HFFc6 (cell line): ENCODE results near the gene SREBF1. TPM values are rescaled to one million over a fixed set of nuclear protein-coding genes. Genes with fewer than 3 reads are reported as not detected.

ENCODE experiments used
- DNase-seq: peaks from one replicate; pipeline ENCODE4 v3.0.0-alpha.2; 2018
- H3K27ac Mint-ChIP-seq: 2 replicates; pipeline ENCODE4 v1.8.0; 2020; ENCODE audit warnings: mild to moderate bottlenecking, mixed read lengths
- H3K27me3 Mint-ChIP-seq: 2 replicates; pipeline ENCODE4 v1.8.0; 2021; ENCODE audit warnings: mild to moderate bottlenecking, moderate library complexity, mixed read lengths; ENCODE audit not compliant: insufficient read depth
- H3K36me3 Mint-ChIP-seq: 2 replicates; pipeline ENCODE4 v1.8.0; 2021; ENCODE audit warnings: low read depth, mixed read lengths
- H3K4me1 Mint-ChIP-seq: 2 replicates; pipeline ENCODE4 v1.8.0; 2020; ENCODE audit warnings: low read depth, mixed read lengths
- H3K4me3 Mint-ChIP-seq: 2 replicates; pipeline ENCODE4 v1.8.0; 2020; ENCODE audit warnings: mild to moderate bottlenecking, moderate library complexity, mixed read lengths
- H3K9me3 Mint-ChIP-seq: 2 replicates; pipeline ENCODE4 v1.8.0; 2020; ENCODE audit warnings: mild to moderate bottlenecking, mixed read lengths
- total RNA-seq, 6 experiments: library from RNA; stranded (reverse); fragmentation: NEBNext Ultra II Directional; extraction: Animal tissue kit (Norgen Biotek cat#: 25700); gene quantifications; 2 replicates in 1 of 6; 3 replicates in 5 of 6; pipeline ENCODE4 v1.2.3, GENCODE V29; 2021
- TF ChIP-seq, protein P1 (sequence below): fragments of 200-600 bp; sonication (generic); IDR thresholded peaks from 2 replicates; pipeline ENCODE4 v1.5.0; 2021; ENCODE audit warnings: antibody characterized with exemption, mild to moderate bottlenecking

Gene SREBF1
- total RNA-seq, 6 experiments from 2014 or later, result 34.9 to 51.7 (median 40.5) TPM

DNA sequence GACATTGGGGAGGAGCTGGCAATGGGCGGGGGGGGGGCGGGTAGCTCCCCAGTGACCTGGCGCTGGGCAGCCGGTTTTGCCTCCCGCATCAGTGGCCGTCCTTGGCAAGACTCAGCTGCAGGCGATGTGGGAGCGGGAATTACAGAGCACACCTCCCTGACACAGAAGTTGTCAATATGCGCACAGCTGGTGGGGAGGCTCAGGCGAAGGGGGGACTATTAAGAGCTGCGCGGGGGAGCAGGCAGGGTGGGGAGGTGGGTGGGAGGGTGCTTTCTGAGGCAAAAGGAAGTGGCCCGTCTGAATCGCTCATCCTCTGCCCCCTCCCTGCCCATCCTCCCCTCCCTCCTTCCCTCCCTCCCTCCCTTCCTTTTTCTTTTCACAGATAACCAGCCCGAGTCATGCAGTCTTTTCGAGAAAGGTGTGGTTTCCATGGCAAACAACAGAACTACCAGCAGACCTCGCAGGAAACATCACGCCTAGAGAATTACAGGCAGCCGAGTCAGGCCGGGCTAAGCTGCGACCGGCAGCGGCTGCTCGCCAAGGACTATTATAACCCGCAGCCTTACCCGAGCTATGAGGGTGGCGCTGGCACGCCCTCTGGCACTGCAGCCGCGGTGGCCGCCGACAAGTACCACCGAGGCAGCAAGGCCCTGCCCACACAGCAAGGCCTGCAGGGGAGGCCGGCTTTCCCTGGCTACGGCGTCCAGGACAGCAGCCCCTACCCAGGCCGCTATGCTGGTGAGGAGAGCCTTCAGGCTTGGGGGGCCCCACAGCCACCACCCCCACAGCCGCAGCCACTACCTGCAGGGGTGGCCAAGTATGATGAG, 44.0 kb downstream of the SREBF1 start:
- H3K4me1 Mint-ChIP-seq, result no peaks in the 10 kb centered on the region
- TF ChIP-seq, protein P1, sequence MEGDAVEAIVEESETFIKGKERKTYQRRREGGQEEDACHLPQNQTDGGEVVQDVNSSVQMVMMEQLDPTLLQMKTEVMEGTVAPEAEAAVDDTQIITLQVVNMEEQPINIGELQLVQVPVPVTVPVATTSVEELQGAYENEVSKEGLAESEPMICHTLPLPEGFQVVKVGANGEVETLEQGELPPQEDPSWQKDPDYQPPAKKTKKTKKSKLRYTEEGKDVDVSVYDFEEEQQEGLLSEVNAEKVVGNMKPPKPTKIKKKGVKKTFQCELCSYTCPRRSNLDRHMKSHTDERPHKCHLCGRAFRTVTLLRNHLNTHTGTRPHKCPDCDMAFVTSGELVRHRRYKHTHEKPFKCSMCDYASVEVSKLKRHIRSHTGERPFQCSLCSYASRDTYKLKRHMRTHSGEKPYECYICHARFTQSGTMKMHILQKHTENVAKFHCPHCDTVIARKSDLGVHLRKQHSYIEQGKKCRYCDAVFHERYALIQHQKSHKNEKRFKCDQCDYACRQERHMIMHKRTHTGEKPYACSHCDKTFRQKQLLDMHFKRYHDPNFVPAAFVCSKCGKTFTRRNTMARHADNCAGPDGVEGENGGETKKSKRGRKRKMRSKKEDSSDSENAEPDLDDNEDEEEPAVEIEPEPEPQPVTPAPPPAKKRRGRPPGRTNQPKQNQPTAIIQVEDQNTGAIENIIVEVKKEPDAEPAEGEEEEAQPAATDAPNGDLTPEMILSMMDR, result no peak
- H3K9me3 Mint-ChIP-seq, result no peaks in the 10 kb centered on the region
- H3K27me3 Mint-ChIP-seq, result peaks cover 4% of the 10 kb centered on the region
- H3K36me3 Mint-ChIP-seq, result peaks cover 5% of the 10 kb centered on the region; the same call in 1 of the 2 replicates
- no peak overlapping the region for H3K27ac Mint-ChIP-seq
- DNase-seq, result peak; percentile 36
- no peak overlapping the region for H3K4me3 Mint-ChIP-seq

DNA sequence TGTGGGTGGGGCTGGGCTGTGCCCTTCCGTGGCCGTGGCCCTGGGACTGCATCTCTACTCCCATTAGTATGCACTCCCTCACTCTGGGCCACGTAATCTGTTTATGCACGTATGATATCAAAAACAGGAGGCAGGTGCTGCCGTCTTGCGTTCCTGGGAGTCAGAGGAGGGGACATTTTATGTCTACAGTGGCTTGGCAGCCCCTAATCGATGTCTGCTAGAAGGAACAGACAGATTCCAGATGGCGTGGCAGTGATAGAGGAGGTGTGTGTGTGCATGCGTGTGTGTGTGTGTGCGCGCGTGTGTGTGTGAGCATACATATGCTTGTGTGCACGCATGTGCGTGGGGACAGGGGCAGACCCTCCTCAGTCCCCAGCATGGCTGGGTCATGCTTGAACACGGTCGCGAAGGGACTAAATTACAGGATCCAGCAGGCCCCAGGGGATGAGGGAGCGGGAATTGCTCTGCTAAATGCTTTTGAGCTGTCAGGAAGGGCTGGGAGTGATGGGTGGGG, 44.7 kb downstream of the SREBF1 start:
- TF ChIP-seq, protein P1, result no peak
- no peaks in the 10 kb centered on the region for H3K9me3 Mint-ChIP-seq
- no peaks in the 10 kb centered on the region for H3K4me1 Mint-ChIP-seq
- H3K4me3 Mint-ChIP-seq, result no peak overlapping the region
- no peaks in the 10 kb centered on the region; the same call in none of the 2 replicates for H3K27me3 Mint-ChIP-seq
- H3K27ac Mint-ChIP-seq, result no peak overlapping the region
- DNase-seq, result no peak
- peaks cover 5% of the 10 kb centered on the region; the same call in 1 of the 2 replicates for H3K36me3 Mint-ChIP-seq

DNA sequence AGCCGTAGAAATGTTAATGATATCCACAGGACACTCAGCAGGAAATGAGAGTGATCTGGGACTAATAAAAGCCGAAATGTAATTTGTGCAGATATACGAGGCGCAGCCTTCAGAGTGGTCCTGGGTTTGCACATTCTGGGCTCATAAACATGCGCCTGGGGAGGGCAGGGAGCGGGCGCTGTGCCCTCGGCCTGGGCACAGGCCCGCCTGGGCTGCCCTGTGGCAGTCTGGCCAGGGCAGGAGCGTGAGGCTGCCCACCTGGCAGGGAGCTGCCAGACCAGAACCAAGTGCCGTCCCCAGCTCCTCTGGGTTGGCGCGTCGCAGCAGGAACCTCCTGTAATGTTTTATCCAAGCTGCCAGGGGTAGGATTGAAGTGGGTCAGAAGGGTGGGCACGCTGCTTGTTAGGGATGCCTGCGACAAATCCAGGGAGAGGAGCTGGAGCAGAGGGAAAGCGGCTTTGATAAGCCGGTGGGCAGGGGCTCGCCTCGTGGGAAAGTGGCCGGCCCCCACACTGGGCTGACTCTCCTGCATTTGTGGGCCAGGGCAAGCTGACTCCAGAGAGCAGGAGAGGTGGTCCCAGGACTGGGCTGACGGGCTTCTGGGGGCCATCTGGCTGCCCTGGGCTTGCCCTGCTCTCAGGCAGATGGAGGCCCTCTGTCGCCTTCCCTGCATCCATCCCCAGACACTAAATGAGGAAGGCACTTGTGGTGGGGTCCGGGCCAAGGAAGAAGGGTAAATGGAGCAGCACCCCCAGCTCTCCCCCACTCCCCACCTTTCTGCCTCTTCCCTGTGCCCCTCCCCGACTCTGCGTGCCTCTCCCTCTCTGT, 45.9 kb downstream of the SREBF1 start:
- H3K4me1 Mint-ChIP-seq, result peaks cover 6% of the 10 kb centered on the region
- H3K36me3 Mint-ChIP-seq, result peaks cover 5% of the 10 kb centered on the region; the same call in 1 of the 2 replicates
- H3K27ac Mint-ChIP-seq, result no peak overlapping the region
- TF ChIP-seq, protein P1, result no peak
- no peaks in the 10 kb centered on the region for H3K9me3 Mint-ChIP-seq
- no peak for DNase-seq
- H3K4me3 Mint-ChIP-seq, result no peak overlapping the region
- H3K27me3 Mint-ChIP-seq, result peaks cover 3% of the 10 kb centered on the region

DNA sequence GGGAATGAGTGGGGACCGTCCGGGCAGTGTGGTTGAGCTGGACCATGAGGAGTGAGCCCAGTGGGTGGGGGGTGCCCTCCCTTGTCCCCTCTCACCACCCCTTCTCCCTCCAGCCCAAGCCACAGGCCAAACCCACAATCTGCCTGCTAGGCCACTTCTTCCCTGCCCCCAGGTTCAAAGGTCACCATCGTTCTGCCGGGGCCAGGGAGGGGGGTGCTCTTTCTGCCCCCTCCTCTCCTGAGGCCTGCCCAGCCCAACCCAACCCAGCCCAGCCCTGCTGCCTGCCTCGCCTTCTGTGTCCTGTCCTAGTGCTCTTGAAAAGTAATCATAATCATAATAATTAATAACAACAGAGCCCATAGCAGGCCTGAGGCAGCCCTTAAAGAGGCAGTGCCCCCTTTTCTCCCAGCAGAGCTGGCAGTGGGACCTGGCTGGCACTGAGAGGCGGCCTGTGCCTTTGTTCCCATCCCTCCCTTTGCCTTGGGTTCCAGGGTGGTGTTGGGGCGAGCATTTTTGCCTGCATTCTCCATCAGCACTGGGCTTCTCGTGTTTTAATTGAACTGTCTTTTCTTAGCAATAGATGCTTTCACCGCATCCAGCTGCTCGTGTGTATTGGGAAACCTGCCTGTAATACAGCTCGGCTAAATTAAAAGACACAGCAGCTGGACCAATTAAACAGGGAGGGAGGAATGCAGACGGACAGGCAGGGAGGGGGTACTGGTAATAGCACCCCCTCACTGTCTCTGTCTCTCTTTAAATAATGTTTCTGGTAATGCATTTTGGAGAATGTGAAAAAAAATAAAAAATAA, 46.8 kb downstream of the SREBF1 start:
- DNase-seq, result no peak
- TF ChIP-seq, protein P1, result no peak
- Mint-ChIP-seq H3K9me3 (no peaks in the 10 kb centered on the region), H3K27me3 (peaks cover 3% of the 10 kb centered on the region), H3K4me3 (no peak overlapping the region), H3K36me3 (peaks cover 5% of the 10 kb centered on the region; the same call in 1 of the 2 replicates), H3K27ac (no peak overlapping the region), H3K4me1 (peaks cover 14% of the 10 kb centered on the region)

DNA sequence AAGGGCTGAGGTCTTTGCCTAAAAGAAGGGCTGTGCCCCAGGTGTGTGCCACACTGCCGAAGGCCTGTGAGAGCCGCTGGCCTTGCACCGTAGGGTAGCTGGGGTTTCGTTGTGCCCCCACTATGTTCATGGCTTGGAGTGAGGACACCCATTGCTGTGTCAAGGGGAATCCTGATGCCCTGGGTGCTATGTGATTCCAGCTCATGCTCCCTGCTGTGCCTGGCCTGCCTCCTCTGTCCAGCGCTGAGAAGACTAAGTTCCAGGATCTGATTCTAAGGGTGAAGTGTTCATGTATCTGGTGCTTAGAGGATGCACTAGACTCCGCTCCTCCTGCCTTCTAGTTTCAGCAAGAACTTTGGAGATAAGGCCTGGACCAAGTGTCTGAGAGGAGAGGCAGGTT, 47.4 kb downstream of the SREBF1 start:
- Mint-ChIP-seq H3K4me3 (no peak overlapping the region), H3K9me3 (no peaks in the 10 kb centered on the region), H3K4me1 (peaks cover 21% of the 10 kb centered on the region), H3K27me3 (peaks cover 3% of the 10 kb centered on the region), H3K27ac (no peak overlapping the region), H3K36me3 (peaks cover 5% of the 10 kb centered on the region; the same call in 1 of the 2 replicates)
- TF ChIP-seq, protein P1, result no peak
- no peak for DNase-seq
